MM.1S (cell line): ENCODE results near the gene ADAMTS12.

ENCODE experiments used
- DNase-seq: peaks from one replicate; pipeline ENCODE4 v3.0.0-alpha.2; 2015
- H2AFZ ChIP-seq: fragments of 300-600 bp; sonication (generic); 2 replicates; pipeline ENCODE4 v1.6.0; 2016; ENCODE audit warnings: antibody characterized with exemption, low read length
- H3F3A ChIP-seq: fragments of 300-600 bp; sonication (generic); 2 replicates; pipeline ENCODE4 v1.6.1; 2016; ENCODE audit warnings: mild to moderate bottlenecking, antibody characterized with exemption, low read length, moderate library complexity, mixed read lengths; ENCODE audit not compliant: insufficient read depth
- H3K27ac ChIP-seq: fragments of 300-600 bp; sonication (generic); 2 replicates; pipeline ENCODE4 v1.5.1; 2016; ENCODE audit warnings: mild to moderate bottlenecking, low read length
- H3K27me3 ChIP-seq: fragments of 300-600 bp; sonication (generic); replicated peaks from 2 replicates; pipeline ENCODE4 v1.6.0; 2016; ENCODE audit warnings: low read length; ENCODE audit not compliant: insufficient read depth
- H3K36me3 ChIP-seq: fragments of 300-600 bp; sonication (generic); replicated peaks from 2 replicates; pipeline ENCODE4 v1.6.1; 2016; ENCODE audit warnings: mild to moderate bottlenecking, low read length, mixed read lengths; ENCODE audit not compliant: insufficient read depth
- H3K4me1 ChIP-seq: fragments of 300-600 bp; sonication (generic); 2 replicates; pipeline ENCODE4 v1.6.1; 2016; ENCODE audit warnings: low read length, mixed read lengths
- H3K4me2 ChIP-seq: fragments of 300-600 bp; sonication (generic); 2 replicates; pipeline ENCODE4 v1.6.0; 2016; ENCODE audit warnings: low read depth, low read length
- H3K4me3 ChIP-seq: fragments of 300-600 bp; sonication (generic); 2 replicates; pipeline ENCODE4 v1.5.1; 2016; ENCODE audit warnings: low read length, mixed read lengths
- H3K79me2 ChIP-seq: fragments of 300-600 bp; sonication (generic); 2 replicates; pipeline ENCODE4 v1.6.1; 2016; ENCODE audit warnings: mixed run types, low read length, mixed read lengths
- H3K9ac ChIP-seq: fragments of 300-600 bp; sonication (generic); 2 replicates; pipeline ENCODE4 v1.6.1; 2016; ENCODE audit warnings: low read length, mixed read lengths
- H3K9me2 ChIP-seq: fragments of 300-600 bp; sonication (generic); replicated peaks from 2 replicates; pipeline ENCODE4 v1.6.1; 2016; ENCODE audit warnings: mild to moderate bottlenecking, low read length, mixed read lengths; ENCODE audit not compliant: insufficient read depth
- H3K9me3 ChIP-seq: fragments of 300-600 bp; sonication (generic); replicated peaks from 2 replicates; pipeline ENCODE4 v1.6.1; 2016; ENCODE audit warnings: mild to moderate bottlenecking, low read length, mixed read lengths; ENCODE audit not compliant: insufficient read depth
- H4K20me1 ChIP-seq: fragments of 300-600 bp; sonication (generic); 2 replicates; pipeline ENCODE4 v1.6.1; 2016; ENCODE audit warnings: mild to moderate bottlenecking, low read length, moderate library complexity, mixed read lengths; ENCODE audit not compliant: insufficient read depth
- EZH2 ChIP-seq: fragments of 300-600 bp; sonication (generic); optimal IDR thresholded peaks from 2 replicates; pipeline ENCODE3; 2017; ENCODE audit warnings: low read depth, mild to moderate bottlenecking, antibody characterized with exemption, low read length, mixed read lengths
- EZH2phosphoT487 ChIP-seq: fragments of 300-600 bp; sonication (generic); IDR thresholded peaks from 2 replicates; pipeline ENCODE4 v1.6.1; 2018; ENCODE audit warnings: antibody characterized with exemption, low read length
- TF ChIP-seq, protein P1 (sequence below): fragments of 300-600 bp; sonication (generic); IDR thresholded peaks from 2 replicates; pipeline ENCODE4 v1.5.1; 2016; ENCODE audit warnings: antibody characterized with exemption, low read length, mixed read lengths

Gene ADAMTS12

DNA sequence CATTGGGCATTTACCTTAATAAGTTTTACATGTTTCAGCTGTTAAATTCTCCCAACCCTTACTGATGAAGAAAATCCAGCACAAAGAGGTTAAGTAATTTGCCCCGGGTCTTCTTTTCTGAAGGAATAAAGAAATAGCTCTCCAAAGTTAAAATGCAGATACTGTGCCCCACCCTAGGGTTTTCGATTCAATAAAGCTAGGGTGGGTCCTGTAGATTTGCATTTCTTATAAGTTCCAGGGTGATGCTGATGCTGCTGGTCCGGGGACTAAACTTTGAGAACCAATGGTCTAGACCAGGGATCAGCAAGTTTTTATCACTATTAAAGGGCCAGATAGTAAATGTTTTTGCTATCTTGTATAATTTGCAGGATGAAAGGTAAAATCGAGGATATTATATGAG, 156.7 kb downstream of the ADAMTS12 start:
- Histone ChIP-seq H3K4me3 (no peak overlapping the region), H3K27ac (no peak overlapping the region), H3K4me2 (no peak overlapping the region), H4K20me1 (no peaks in the 10 kb centered on the region), H3F3A (no peaks in the 10 kb centered on the region), H3K36me3 (no peaks in the 10 kb centered on the region), H3K9ac (no peak overlapping the region), H3K27me3 (no peaks in the 10 kb centered on the region), H3K9me3 (no peaks in the 10 kb centered on the region), H3K79me2 (no peaks in the 10 kb centered on the region), H2AFZ (no peak overlapping the region), H3K9me2 (no peaks in the 10 kb centered on the region), H3K4me1 (no peaks in the 10 kb centered on the region)
- no peak for DNase-seq
- TF ChIP-seq EZH2phosphoT487 (no peak), EZH2 (no peak)
- TF ChIP-seq, protein P1, sequence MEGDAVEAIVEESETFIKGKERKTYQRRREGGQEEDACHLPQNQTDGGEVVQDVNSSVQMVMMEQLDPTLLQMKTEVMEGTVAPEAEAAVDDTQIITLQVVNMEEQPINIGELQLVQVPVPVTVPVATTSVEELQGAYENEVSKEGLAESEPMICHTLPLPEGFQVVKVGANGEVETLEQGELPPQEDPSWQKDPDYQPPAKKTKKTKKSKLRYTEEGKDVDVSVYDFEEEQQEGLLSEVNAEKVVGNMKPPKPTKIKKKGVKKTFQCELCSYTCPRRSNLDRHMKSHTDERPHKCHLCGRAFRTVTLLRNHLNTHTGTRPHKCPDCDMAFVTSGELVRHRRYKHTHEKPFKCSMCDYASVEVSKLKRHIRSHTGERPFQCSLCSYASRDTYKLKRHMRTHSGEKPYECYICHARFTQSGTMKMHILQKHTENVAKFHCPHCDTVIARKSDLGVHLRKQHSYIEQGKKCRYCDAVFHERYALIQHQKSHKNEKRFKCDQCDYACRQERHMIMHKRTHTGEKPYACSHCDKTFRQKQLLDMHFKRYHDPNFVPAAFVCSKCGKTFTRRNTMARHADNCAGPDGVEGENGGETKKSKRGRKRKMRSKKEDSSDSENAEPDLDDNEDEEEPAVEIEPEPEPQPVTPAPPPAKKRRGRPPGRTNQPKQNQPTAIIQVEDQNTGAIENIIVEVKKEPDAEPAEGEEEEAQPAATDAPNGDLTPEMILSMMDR = no peak

GRCh38 chr5:33734537-33734936, 157.3 kb downstream of the ADAMTS12 start:
- no peak for DNase-seq
- Histone ChIP-seq H2AFZ (no peak overlapping the region), H3K27me3 (no peaks in the 10 kb centered on the region), H4K20me1 (no peaks in the 10 kb centered on the region), H3K9ac (no peak overlapping the region), H3K9me2 (no peaks in the 10 kb centered on the region), H3K4me1 (no peaks in the 10 kb centered on the region), H3K4me2 (no peak overlapping the region), H3K36me3 (no peaks in the 10 kb centered on the region), H3K9me3 (no peaks in the 10 kb centered on the region), H3K4me3 (no peak overlapping the region), H3K27ac (no peak overlapping the region), H3F3A (no peaks in the 10 kb centered on the region), H3K79me2 (no peaks in the 10 kb centered on the region)
- no peak for TF ChIP-seq EZH2phosphoT487
- no peak for TF ChIP-seq EZH2
- TF ChIP-seq, protein P1 = no peak

- no peaks in the 10 kb centered on the region for H3K4me1 ChIP-seq
- no peaks in the 10 kb centered on the region for H3K79me2 ChIP-seq
- no peak overlapping the region for H3K9ac ChIP-seq
- no peak overlapping the region for H3K4me3 ChIP-seq
- no peak overlapping the region for H2AFZ ChIP-seq
- H4K20me1 ChIP-seq = no peaks in the 10 kb centered on the region
- no peak overlapping the region for H3K4me2 ChIP-seq
- no peak for DNase-seq
- TF ChIP-seq, protein P1 = no peak
- TF ChIP-seq EZH2 (no peak), EZH2phosphoT487 (no peak)
- no peaks in the 10 kb centered on the region for H3K36me3 ChIP-seq
- no peaks in the 10 kb centered on the region for H3K9me2 ChIP-seq
- H3F3A ChIP-seq = no peaks in the 10 kb centered on the region
- H3K27ac ChIP-seq = no peak overlapping the region
- H3K9me3 ChIP-seq = no peaks in the 10 kb centered on the region
- no peaks in the 10 kb centered on the region for H3K27me3 ChIP-seq
Measured at GRCh38 chr5:33733225-33733624, 158.6 kb downstream of the ADAMTS12 start.
